ENCODE data around the gene CIB4.
A peak's percentile ranks its signal among the peaks of the same experiment; 100 is the strongest.
"Not testable (repeated sequence)": the region's sequence is repeated elsewhere in the genome, so short reads cannot be mapped to it uniquely, and the experiment has no call there.

The CIB4 gene

GRCh38 chr2:26570083-26570430, 71.1 kb downstream of the CIB4 start:
- no peak overlapping the region for H3K4me3 Mint-ChIP-seq
- peaks cover 45% of the 10 kb centered on the region for H3K27me3 Mint-ChIP-seq
- DNase-seq = no peak
- no peaks in the 10 kb centered on the region for H3K4me1 Mint-ChIP-seq
- H3K9me3 Mint-ChIP-seq = no peaks in the 10 kb centered on the region
- H3K27ac Mint-ChIP-seq = no peak overlapping the region
- ATAC-seq = no peak

- DNase-seq (no peak), ATAC-seq (no peak)
- Mint-ChIP-seq H3K4me1 (no peaks in the 10 kb centered on the region), H3K4me3 (no peak overlapping the region), H3K9me3 (no peaks in the 10 kb centered on the region), H3K27me3 (peaks cover 51% of the 10 kb centered on the region), H3K27ac (no peak overlapping the region)
Measured at GRCh38 chr2:26569216-26570082, 71.7 kb downstream of the CIB4 start.

GRCh38 chr2:26568076-26568890, 72.9 kb downstream of the CIB4 start:
- H3K9me3 Mint-ChIP-seq = no peaks in the 10 kb centered on the region
- ATAC-seq (no peak), DNase-seq (no peak)
- H3K27me3 Mint-ChIP-seq = peaks cover 56% of the 10 kb centered on the region
- no peak overlapping the region for H3K27ac Mint-ChIP-seq
- H3K4me1 Mint-ChIP-seq = peaks cover 2% of the 10 kb centered on the region
- no peak overlapping the region for H3K4me3 Mint-ChIP-seq

GRCh38 chr2:26567534-26567933, 73.6 kb downstream of the CIB4 start:
- no peak overlapping the region for H3K27ac Mint-ChIP-seq
- H3K27me3 Mint-ChIP-seq = peaks cover 59% of the 10 kb centered on the region
- no peaks in the 10 kb centered on the region for H3K9me3 Mint-ChIP-seq
- peaks cover 10% of the 10 kb centered on the region for H3K4me1 Mint-ChIP-seq
- ATAC-seq (no peak), DNase-seq (no peak)
- no peak overlapping the region for H3K4me3 Mint-ChIP-seq

GRCh38 chr2:26566731-26567130, 74.4 kb downstream of the CIB4 start:
- Mint-ChIP-seq H3K4me1 (peaks cover 18% of the 10 kb centered on the region), H3K27me3 (peaks cover 62% of the 10 kb centered on the region)
- not testable (repeated sequence) for ATAC-seq, H3K4me3 Mint-ChIP-seq, H3K27ac Mint-ChIP-seq, H3K9me3 Mint-ChIP-seq, DNase-seq

- H3K27ac Mint-ChIP-seq = no peak overlapping the region
- H3K27me3 Mint-ChIP-seq = peaks cover 69% of the 10 kb centered on the region
- ATAC-seq (no peak), DNase-seq (no peak)
- H3K4me1 Mint-ChIP-seq = peaks cover 20% of the 10 kb centered on the region
- H3K9me3 Mint-ChIP-seq = no peaks in the 10 kb centered on the region
- no peak overlapping the region for H3K4me3 Mint-ChIP-seq
Measured at GRCh38 chr2:26566081-26566375, 75.1 kb downstream of the CIB4 start.

GRCh38 chr2:26564121-26564644, 77.0 kb downstream of the CIB4 start:
- Mint-ChIP-seq H3K27me3 (peaks cover 72% of the 10 kb centered on the region), H3K27ac (no peak overlapping the region), H3K9me3 (no peaks in the 10 kb centered on the region), H3K4me1 (peaks cover 20% of the 10 kb centered on the region), H3K4me3 (no peak overlapping the region)
- ATAC-seq (no peak), DNase-seq (no peak)

- no peak for DNase-seq
- peaks cover 20% of the 10 kb centered on the region for H3K4me1 Mint-ChIP-seq
- H3K4me3 Mint-ChIP-seq = no peak overlapping the region
- no peak for ATAC-seq
- H3K27me3 Mint-ChIP-seq = peaks cover 77% of the 10 kb centered on the region
- H3K27ac Mint-ChIP-seq = no peak overlapping the region
- no peaks in the 10 kb centered on the region for H3K9me3 Mint-ChIP-seq
Measured at GRCh38 chr2:26563686-26564085, 77.5 kb downstream of the CIB4 start.

- peaks cover 83% of the 10 kb centered on the region for H3K27me3 Mint-ChIP-seq
- no peaks in the 10 kb centered on the region for H3K9me3 Mint-ChIP-seq
- H3K4me1 Mint-ChIP-seq = peaks cover 20% of the 10 kb centered on the region
- DNase-seq (no peak), ATAC-seq (peak; percentile 38)
- H3K4me3 Mint-ChIP-seq = peak overlapping the region; percentile 64 to 66
- H3K27ac Mint-ChIP-seq = no peak overlapping the region
Measured at GRCh38 chr2:26562811-26563645, 78.1 kb downstream of the CIB4 start.

- Mint-ChIP-seq H3K27me3 (peaks cover 92% of the 10 kb centered on the region), H3K9me3 (no peaks in the 10 kb centered on the region), H3K4me1 (peaks cover 20% of the 10 kb centered on the region), H3K27ac (no peak overlapping the region), H3K4me3 (peak overlapping the region; percentile 64 to 66)
- DNase-seq = peak; percentile 54 to 57
- ATAC-seq = peak; percentile 88
Measured at GRCh38 chr2:26561918-26562810, 79.0 kb downstream of the CIB4 start.

GRCh38 chr2:26561376-26561775, 79.8 kb downstream of the CIB4 start:
- no peak overlapping the region for H3K27ac Mint-ChIP-seq
- DNase-seq (no peak), ATAC-seq (no peak)
- peaks cover 95% of the 10 kb centered on the region for H3K27me3 Mint-ChIP-seq
- H3K4me3 Mint-ChIP-seq = peak overlapping the region; percentile 64 to 66
- no peaks in the 10 kb centered on the region for H3K9me3 Mint-ChIP-seq
- H3K4me1 Mint-ChIP-seq = peaks cover 20% of the 10 kb centered on the region

GRCh38 chr2:26560892-26561291, 80.3 kb downstream of the CIB4 start:
- H3K27ac Mint-ChIP-seq = no peak overlapping the region
- no peak for ATAC-seq
- no peak overlapping the region for H3K4me3 Mint-ChIP-seq
- peaks cover 90% of the 10 kb centered on the region for H3K27me3 Mint-ChIP-seq
- H3K9me3 Mint-ChIP-seq = no peaks in the 10 kb centered on the region
- DNase-seq = no peak
- H3K4me1 Mint-ChIP-seq = peaks cover 20% of the 10 kb centered on the region

GRCh38 chr2:26559556-26559955, 81.6 kb downstream of the CIB4 start:
- Mint-ChIP-seq H3K4me3 (no peak overlapping the region), H3K9me3 (no peaks in the 10 kb centered on the region), H3K27ac (no peak overlapping the region), H3K27me3 (peaks cover 77% of the 10 kb centered on the region), H3K4me1 (peaks cover 20% of the 10 kb centered on the region)
- DNase-seq (no peak), ATAC-seq (no peak)

GRCh38 chr2:26559044-26559405, 82.1 kb downstream of the CIB4 start:
- Mint-ChIP-seq H3K27ac (no peak overlapping the region), H3K4me1 (peaks cover 20% of the 10 kb centered on the region), H3K27me3 (peaks cover 72% of the 10 kb centered on the region), H3K9me3 (no peaks in the 10 kb centered on the region), H3K4me3 (no peak overlapping the region)
- DNase-seq (no peak), ATAC-seq (no peak)

Measured in stimulated activated naive CD8-positive, alpha-beta T cell treated with anti-CD3 and anti-CD28 coated beads, Interleukin-15, amount 100 ng/mL, for 72 hours (primary cell).